Hepatocyte (in vitro differentiated cells): ENCODE results near the gene VPS18. TPM values are rescaled to one million over a fixed set of nuclear protein-coding genes. Genes with fewer than 3 reads are reported as not detected.

ENCODE experiments used
- DNase-seq: peaks from one replicate; pipeline ENCODE4 v3.0.0-alpha.2; 2016; ENCODE audit warnings: low spot score
- H2AFZ ChIP-seq: fragments of 200-600 bp; sonication (generic); 2 replicates; pipeline ENCODE4 v1.6.0; 2016; ENCODE audit warnings: antibody characterized with exemption, mild to moderate bottlenecking
- H3K27ac ChIP-seq: fragments of 200-600 bp; sonication (generic); 2 replicates; pipeline ENCODE4 v1.5.1; 2016; ENCODE audit warnings: mild to moderate bottlenecking
- H3K27me3 ChIP-seq: fragments of 200-600 bp; sonication (generic); 2 replicates; pipeline ENCODE4 v1.6.1; 2016
- H3K36me3 ChIP-seq: fragments of 200-600 bp; sonication (generic); replicated peaks from 2 replicates; pipeline ENCODE4 v1.5.1; 2016; ENCODE audit warnings: low read depth; ENCODE audit not compliant: insufficient read depth
- H3K4me1 ChIP-seq: fragments of 200-600 bp; sonication (generic); 2 replicates; pipeline ENCODE4 v1.5.1; 2016; ENCODE audit warnings: mild to moderate bottlenecking, moderate library complexity; ENCODE audit not compliant: insufficient read depth
- H3K4me2 ChIP-seq: fragments of 200-600 bp; sonication (generic); 2 replicates; pipeline ENCODE4 v1.6.0; 2016
- H3K4me3 ChIP-seq: fragments of 200-600 bp; sonication (generic); 2 replicates; pipeline ENCODE4 v1.5.1; 2016; ENCODE audit warnings: mild to moderate bottlenecking
- H3K79me2 ChIP-seq: fragments of 200-600 bp; sonication (generic); 2 replicates; pipeline ENCODE4 v1.6.0; 2017; ENCODE audit warnings: mild to moderate bottlenecking
- H3K9me2 ChIP-seq: fragments of 200-600 bp; sonication (generic); replicated peaks from 2 replicates; pipeline ENCODE4 v1.6.0; 2017; ENCODE audit warnings: mild to moderate bottlenecking; ENCODE audit not compliant: insufficient read depth
- H3K9me3 ChIP-seq: fragments of 200-600 bp; sonication (generic); 2 replicates; pipeline ENCODE4 v1.5.1; 2016; ENCODE audit warnings: low read depth, mild to moderate bottlenecking
- H4K20me1 ChIP-seq: fragments of 200-600 bp; sonication (generic); 2 replicates; pipeline ENCODE4 v1.6.0; 2016; ENCODE audit warnings: mild to moderate bottlenecking; ENCODE audit not compliant: insufficient read depth, poor library complexity, severe bottlenecking
- EZH2 ChIP-seq: fragments of 200-600 bp; sonication (generic); IDR thresholded peaks from 2 replicates; pipeline ENCODE4 v1.6.1; 2016; ENCODE audit warnings: antibody characterized with exemption, mild to moderate bottlenecking, borderline replicate concordance
- EZH2phosphoT487 ChIP-seq: fragments of 200-600 bp; sonication (generic); IDR thresholded peaks from one replicate; pipeline ENCODE4 v1.6.1; 2018; ENCODE audit warnings: antibody characterized with exemption, mild to moderate bottlenecking, low read depth, moderate library complexity; ENCODE audit not compliant: unreplicated experiment, severe bottlenecking
- WGBS: methylation state at CpG from one replicate; pipeline ENCODE4 v1.1.6; 2016; ENCODE audit warnings: low lambda C conversion rate; ENCODE audit errors: missing lambda C conversion rate; 5-methylcytosine and 5-hydroxymethylcytosine counted together
- polyA plus RNA-seq: library from polyadenylated mRNA; unstranded; fragments of >200 nt; fragmentation: Nextera tagmentation; extraction: Ambion mirVana; gene quantifications from 2 replicates; pipeline ENCODE4 v1.2.1, GENCODE V29; 2016
- total RNA-seq: library from RNA; depleted of rRNA; stranded (reverse); fragments of >200 nt; gene quantifications from 2 replicates; pipeline ENCODE4 v1.2.3, GENCODE V29; 2014
- TF ChIP-seq, protein P1 (sequence below): fragments of 200-600 bp; sonication (generic); IDR thresholded peaks from 2 replicates; pipeline ENCODE4 v1.5.1; 2016; ENCODE audit warnings: antibody characterized with exemption, mild to moderate bottlenecking; ENCODE audit not compliant: poor library complexity

Gene VPS18
- total and polyA plus RNA-seq, 2 experiments from 2014 or later, result 38.3 to 40.3 TPM

DNA sequence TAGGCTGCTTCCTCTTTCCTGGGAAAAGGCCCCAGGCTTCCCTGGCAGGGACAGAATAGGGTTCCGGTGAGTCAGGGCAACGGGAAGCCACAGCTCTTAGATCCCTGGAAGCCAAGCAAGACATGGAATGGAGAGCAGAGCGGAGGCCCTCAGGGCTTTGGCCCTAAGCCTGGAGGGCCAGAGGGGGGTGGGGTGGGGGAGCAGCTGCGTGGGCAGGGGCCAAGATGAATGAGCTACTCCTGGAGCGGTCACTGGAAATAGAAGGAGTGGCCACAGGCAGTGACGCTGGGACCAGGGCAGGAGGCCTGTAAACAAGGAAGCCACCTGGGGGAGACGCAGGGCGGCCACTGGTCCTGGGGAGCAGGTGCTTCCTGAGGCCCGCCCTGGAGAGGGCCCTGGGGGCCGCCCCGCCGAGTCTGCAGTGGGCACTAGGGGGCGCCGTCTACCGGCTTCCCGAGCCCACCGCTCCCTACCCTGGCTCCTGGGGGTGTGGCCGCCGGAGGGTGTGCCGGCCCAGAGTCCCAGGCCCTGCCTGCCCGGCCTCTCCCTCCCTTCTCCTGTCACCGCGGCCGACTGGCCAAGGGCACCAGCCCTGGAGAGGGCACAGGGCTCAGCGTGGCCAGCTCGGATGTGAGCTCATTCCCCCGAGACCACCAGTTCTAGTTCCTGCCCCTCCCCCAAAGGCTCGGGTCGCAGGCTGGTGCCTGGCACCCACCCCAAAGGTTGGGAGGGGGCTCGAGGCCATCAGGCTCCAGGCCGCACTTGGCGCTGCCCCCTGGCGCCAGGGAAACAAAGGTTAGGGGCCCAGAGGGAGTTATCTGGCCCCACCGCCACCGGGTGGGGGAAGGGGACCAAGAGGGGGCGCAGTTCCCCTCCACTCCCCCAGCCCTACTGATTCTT lies 12.1 kb downstream of the VPS18 start:
- peak overlapping the region; percentile 89 for H3K27ac ChIP-seq
- no peaks in the 10 kb centered on the region for H3K9me3 ChIP-seq
- peak overlapping the region; percentile 69 for H2AFZ ChIP-seq
- peak; percentile 94 for DNase-seq
- H4K20me1 ChIP-seq, result peaks cover 16% of the 10 kb centered on the region
- H3K79me2 ChIP-seq, result peaks cover 5% of the 10 kb centered on the region
- peaks cover 48% of the 10 kb centered on the region for H3K4me1 ChIP-seq
- TF ChIP-seq EZH2 (no peak), EZH2phosphoT487 (no peak)
- TF ChIP-seq, protein P1, sequence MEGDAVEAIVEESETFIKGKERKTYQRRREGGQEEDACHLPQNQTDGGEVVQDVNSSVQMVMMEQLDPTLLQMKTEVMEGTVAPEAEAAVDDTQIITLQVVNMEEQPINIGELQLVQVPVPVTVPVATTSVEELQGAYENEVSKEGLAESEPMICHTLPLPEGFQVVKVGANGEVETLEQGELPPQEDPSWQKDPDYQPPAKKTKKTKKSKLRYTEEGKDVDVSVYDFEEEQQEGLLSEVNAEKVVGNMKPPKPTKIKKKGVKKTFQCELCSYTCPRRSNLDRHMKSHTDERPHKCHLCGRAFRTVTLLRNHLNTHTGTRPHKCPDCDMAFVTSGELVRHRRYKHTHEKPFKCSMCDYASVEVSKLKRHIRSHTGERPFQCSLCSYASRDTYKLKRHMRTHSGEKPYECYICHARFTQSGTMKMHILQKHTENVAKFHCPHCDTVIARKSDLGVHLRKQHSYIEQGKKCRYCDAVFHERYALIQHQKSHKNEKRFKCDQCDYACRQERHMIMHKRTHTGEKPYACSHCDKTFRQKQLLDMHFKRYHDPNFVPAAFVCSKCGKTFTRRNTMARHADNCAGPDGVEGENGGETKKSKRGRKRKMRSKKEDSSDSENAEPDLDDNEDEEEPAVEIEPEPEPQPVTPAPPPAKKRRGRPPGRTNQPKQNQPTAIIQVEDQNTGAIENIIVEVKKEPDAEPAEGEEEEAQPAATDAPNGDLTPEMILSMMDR, result peak; percentile 84
- no peaks in the 10 kb centered on the region for H3K36me3 ChIP-seq
- 17% methylated on average over 18 of the region's 36 CpGs for WGBS
- H3K4me3 ChIP-seq, result no peak overlapping the region
- H3K27me3 ChIP-seq, result no peaks in the 10 kb centered on the region
- H3K4me2 ChIP-seq, result peak overlapping the region; percentile 95
- H3K9me2 ChIP-seq, result no peaks in the 10 kb centered on the region

- Histone ChIP-seq H3K36me3 (no peaks in the 10 kb centered on the region), H3K4me1 (peaks cover 56% of the 10 kb centered on the region), H3K27ac (peak overlapping the region; percentile 89), H4K20me1 (peaks cover 16% of the 10 kb centered on the region), H3K9me2 (no peaks in the 10 kb centered on the region), H3K4me2 (peak overlapping the region; percentile 95), H3K9me3 (no peaks in the 10 kb centered on the region), H3K27me3 (no peaks in the 10 kb centered on the region), H3K4me3 (no peak overlapping the region), H2AFZ (peak overlapping the region; percentile 69), H3K79me2 (no peaks in the 10 kb centered on the region)
- 72% methylated on average over 20 of the region's 22 CpGs for WGBS
- TF ChIP-seq, protein P1, result no peak
- no peak for TF ChIP-seq EZH2phosphoT487
- no peak for TF ChIP-seq EZH2
- DNase-seq, result peak; percentile 52
Observed at GRCh38 chr15:40906991-40907802, 12.9 kb downstream of the VPS18 start.

DNA sequence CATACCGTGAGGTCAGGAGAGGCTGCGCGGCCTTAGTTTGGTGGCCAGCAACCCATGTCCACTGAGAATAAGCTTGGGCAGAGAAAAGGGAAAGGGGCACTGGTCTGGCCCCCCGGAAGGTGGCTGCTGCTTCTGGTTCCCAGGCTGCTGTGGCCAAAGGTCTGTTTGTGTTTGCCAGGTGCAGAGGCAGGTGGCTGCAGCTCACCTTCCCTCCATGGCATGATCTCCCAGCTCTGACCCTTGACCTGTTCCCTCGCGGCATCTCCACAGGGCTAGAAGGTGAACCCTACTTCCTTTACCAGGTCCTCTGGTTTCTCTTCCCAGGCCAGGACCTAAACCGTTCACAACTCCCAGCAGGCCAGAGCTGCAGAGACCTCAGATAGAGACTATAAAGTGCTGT lies 13.8 kb downstream of the VPS18 start:
- no peak for TF ChIP-seq EZH2
- no peak for TF ChIP-seq EZH2phosphoT487
- TF ChIP-seq, protein P1, result no peak
- H3K9me2 ChIP-seq, result no peaks in the 10 kb centered on the region
- no peak overlapping the region for H2AFZ ChIP-seq
- DNase-seq, result no peak
- no peak overlapping the region for H3K27ac ChIP-seq
- no peaks in the 10 kb centered on the region for H3K79me2 ChIP-seq
- peak overlapping the region; percentile 7 for H3K4me2 ChIP-seq
- no peaks in the 10 kb centered on the region for H3K36me3 ChIP-seq
- no peak overlapping the region for H3K4me3 ChIP-seq
- H3K27me3 ChIP-seq, result no peaks in the 10 kb centered on the region
- H3K4me1 ChIP-seq, result peaks cover 56% of the 10 kb centered on the region
- H3K9me3 ChIP-seq, result no peaks in the 10 kb centered on the region
- WGBS, result 72% methylated on average over 7 of the region's 7 CpGs
- H4K20me1 ChIP-seq, result peaks cover 8% of the 10 kb centered on the region
